Subcutaneous abdominal adipose tissue (tissue), 5 donors: ENCODE measurements around the gene SUPT5H.
A peak's percentile ranks its signal among the peaks of the same experiment; 100 is the strongest.

Experiments
- H3K27ac ChIP-seq: one replicate; pipeline ENCODE4 v1.7.0; 2013; ENCODE audit warnings: low read depth, mild to moderate bottlenecking, inconsistent platforms, low read length, moderate library complexity
- H3K27me3 ChIP-seq, 5 donors: one replicate each; pipeline ENCODE4 v1.7.0; 2013; ENCODE audit warnings: low read length in 5 of 5, inconsistent platforms in 1 of 5; ENCODE audit not compliant: control insufficient read depth in 5 of 5, insufficient read depth in 4 of 5
- H3K36me3 ChIP-seq, 5 donors: one replicate each; pipeline ENCODE4 v1.7.0; 2013; ENCODE audit warnings: low read length in 5 of 5; ENCODE audit not compliant: control insufficient read depth in 5 of 5, insufficient read depth in 5 of 5
- H3K4me1 ChIP-seq, 5 donors: one replicate each; pipeline ENCODE4 v1.7.0; 2013; ENCODE audit warnings: low read length in 5 of 5, mild to moderate bottlenecking in 3 of 5, moderate library complexity in 1 of 5; ENCODE audit not compliant: control insufficient read depth in 5 of 5, insufficient read depth in 5 of 5
- H3K4me3 ChIP-seq, 5 donors: one replicate each; pipeline ENCODE4 v1.7.0; 2013; ENCODE audit warnings: low read length in 5 of 5, low read depth in 1 of 5
- H3K9ac ChIP-seq, 5 donors: one replicate each; pipeline ENCODE4 v1.7.0; 2013; ENCODE audit warnings: low read length in 5 of 5, mild to moderate bottlenecking in 4 of 5, moderate library complexity in 3 of 5
- H3K9me3 ChIP-seq, 5 donors: one replicate each; pipeline ENCODE4 v1.7.0; 2013; ENCODE audit warnings: low read length in 5 of 5; ENCODE audit not compliant: control insufficient read depth in 5 of 5
- donor health status: healthy.
- donor health status: healthy.
- donor health status: healthy.
- donor health status: healthy.
- donor health status: healthy.

Gene SUPT5H

DNA sequence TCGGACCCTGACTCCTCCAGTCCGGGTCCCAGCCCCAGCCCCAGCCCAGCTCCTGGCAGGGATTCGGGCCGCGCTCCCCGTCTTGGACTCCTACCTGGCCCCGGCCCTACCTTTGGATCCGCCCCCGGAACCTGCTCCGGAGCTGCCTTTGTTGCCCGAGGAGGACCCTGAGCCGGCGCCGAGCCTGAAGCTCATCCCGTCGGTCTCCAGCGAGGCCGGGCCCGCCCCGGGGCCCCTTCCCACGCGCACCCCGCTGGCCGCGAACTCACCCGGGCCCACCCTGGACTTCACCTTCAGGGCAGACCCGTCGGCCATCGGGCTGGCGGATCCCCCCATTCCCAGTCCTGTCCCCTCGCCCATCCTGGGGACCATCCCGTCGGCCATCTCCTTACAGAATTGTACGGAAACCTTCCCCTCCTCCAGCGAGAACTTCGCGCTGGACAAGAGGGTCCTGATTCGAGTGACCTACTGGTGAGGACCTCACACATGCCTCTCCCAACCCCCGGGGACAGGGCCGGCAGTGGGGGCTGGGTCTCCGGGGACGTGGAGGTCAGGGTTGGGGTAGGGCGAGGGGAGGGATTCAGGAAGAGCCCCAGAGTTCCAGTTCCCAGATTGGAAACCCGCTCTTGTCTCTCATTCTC lies 70.3 kb downstream of the SUPT5H start:
- Histone ChIP-seq H3K27me3 (peaks cover 28 to 47% (median 40%) of the 10 kb centered on the region in 5 donors), H3K9ac (no peak overlapping the region), H3K27ac (no peak overlapping the region), H3K4me3 (peak overlapping the region in 4 of 5 donors; percentile 22 to 53 (median 37)), H3K36me3 (no peaks in the 10 kb centered on the region), H3K4me1 (peaks cover 0 to 19% (median 17%) of the 10 kb centered on the region in 5 donors), H3K9me3 (peaks cover 0 to 5% (median 0%) of the 10 kb centered on the region in 5 donors)

DNA sequence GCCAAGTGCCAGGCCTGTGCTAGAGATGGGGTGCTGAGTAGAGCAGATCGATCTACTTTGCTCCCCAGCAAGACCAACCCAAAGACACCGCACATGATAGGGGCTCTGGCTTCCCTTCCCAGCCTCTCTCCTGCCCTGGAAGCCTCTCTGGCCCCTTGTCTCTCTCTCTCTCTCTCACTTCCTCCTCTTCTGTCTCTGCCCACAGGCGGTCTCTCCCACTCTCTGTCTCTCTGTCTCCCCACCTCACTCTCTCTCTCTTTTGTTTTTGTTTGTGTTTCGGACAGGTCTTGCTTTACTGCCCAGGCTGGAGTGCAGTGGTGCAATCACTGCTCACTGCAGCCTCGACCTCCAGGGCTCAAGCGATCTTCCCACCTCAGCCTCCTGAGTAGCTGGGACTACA lies 70.9 kb downstream of the SUPT5H start:
- Histone ChIP-seq H3K9ac (no peak overlapping the region), H3K27me3 (peaks cover 28 to 47% (median 40%) of the 10 kb centered on the region in 5 donors), H3K36me3 (no peaks in the 10 kb centered on the region), H3K4me3 (no peak overlapping the region), H3K9me3 (peaks cover 0 to 5% (median 0%) of the 10 kb centered on the region in 5 donors), H3K4me1 (peaks cover 0 to 19% (median 17%) of the 10 kb centered on the region in 5 donors), H3K27ac (no peak overlapping the region)

DNA sequence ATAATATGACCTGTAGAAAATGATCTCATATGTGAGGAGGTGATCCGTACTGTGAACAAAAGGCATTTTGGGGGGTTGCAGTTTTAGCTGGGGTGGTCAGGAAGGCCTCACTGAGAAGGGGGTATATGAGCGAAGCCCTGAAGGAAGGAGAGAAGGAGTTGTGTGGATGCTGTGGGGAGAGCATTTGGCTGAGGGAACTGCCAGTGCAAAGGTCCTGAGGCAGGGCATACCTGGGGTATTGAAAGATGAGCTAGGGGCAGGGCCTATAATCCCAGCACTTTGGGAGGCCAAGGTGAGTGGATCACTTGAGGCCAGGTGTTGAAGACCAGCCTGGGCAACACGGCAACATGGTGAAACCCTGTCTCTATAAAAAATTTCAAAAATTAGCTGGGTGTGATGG lies 72.0 kb downstream of the SUPT5H start:
- H3K4me1 ChIP-seq: peaks cover 0 to 19% (median 17%) of the 10 kb centered on the region in 5 donors
- no peaks in the 10 kb centered on the region for H3K36me3 ChIP-seq
- no peak overlapping the region for H3K27ac ChIP-seq
- H3K9me3 ChIP-seq: peaks cover 0 to 5% (median 0%) of the 10 kb centered on the region in 5 donors
- peaks cover 28 to 45% (median 40%) of the 10 kb centered on the region in 5 donors for H3K27me3 ChIP-seq
- H3K9ac ChIP-seq: no peak overlapping the region
- H3K4me3 ChIP-seq: no peak overlapping the region

DNA sequence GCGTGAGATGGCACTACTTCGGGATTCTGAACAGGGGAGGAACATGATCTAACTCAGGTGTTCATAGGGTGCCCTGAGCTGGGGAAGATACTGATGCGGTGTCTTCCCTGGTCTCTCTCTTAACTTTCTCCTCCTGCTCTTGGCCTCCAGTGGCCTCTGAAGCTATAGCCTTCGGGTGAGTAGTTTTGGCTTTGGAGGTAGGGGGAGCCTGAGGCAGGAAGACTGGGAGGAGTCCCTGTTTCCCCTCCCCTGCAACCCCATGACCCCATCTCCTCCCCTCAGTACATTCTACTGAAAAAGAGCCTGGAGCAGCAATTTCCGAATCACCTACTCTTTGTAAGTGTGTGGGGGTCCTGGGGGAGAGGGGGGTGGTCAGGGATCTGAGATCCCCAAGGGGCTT lies 73.1 kb downstream of the SUPT5H start:
- Histone ChIP-seq H3K9me3 (no peaks in the 10 kb centered on the region), H3K9ac (no peak overlapping the region), H3K27me3 (peaks cover 28 to 38% (median 35%) of the 10 kb centered on the region in 5 donors), H3K27ac (no peak overlapping the region), H3K4me1 (peaks cover 0 to 19% (median 17%) of the 10 kb centered on the region in 5 donors), H3K36me3 (no peaks in the 10 kb centered on the region), H3K4me3 (no peak overlapping the region)

DNA sequence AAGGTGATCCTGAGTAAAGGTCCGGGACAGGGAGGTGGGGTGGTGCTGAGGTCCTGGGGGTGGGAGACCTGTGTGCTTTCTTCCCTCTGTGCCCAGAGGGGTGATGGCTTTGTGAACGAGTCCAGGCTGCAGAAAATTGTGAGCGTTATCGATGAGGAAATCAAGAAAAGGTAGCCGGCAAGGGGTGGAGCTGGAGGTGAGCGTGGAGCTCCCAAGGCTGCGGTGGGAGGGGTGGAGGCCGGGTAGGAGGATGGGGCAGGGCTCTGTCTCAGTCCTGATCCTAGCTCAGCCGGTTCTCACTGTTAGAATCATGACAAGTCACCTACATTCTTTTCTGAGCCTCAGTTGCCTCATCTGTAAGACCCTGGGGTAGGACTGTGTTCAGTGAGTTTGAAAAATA lies 73.6 kb downstream of the SUPT5H start:
- no peak overlapping the region for H3K4me3 ChIP-seq
- H3K27me3 ChIP-seq: peaks cover 25 to 34% (median 33%) of the 10 kb centered on the region in 5 donors
- no peak overlapping the region for H3K27ac ChIP-seq
- peaks cover 0 to 19% (median 17%) of the 10 kb centered on the region in 5 donors for H3K4me1 ChIP-seq
- no peaks in the 10 kb centered on the region for H3K36me3 ChIP-seq
- no peaks in the 10 kb centered on the region for H3K9me3 ChIP-seq
- H3K9ac ChIP-seq: no peak overlapping the region

DNA sequence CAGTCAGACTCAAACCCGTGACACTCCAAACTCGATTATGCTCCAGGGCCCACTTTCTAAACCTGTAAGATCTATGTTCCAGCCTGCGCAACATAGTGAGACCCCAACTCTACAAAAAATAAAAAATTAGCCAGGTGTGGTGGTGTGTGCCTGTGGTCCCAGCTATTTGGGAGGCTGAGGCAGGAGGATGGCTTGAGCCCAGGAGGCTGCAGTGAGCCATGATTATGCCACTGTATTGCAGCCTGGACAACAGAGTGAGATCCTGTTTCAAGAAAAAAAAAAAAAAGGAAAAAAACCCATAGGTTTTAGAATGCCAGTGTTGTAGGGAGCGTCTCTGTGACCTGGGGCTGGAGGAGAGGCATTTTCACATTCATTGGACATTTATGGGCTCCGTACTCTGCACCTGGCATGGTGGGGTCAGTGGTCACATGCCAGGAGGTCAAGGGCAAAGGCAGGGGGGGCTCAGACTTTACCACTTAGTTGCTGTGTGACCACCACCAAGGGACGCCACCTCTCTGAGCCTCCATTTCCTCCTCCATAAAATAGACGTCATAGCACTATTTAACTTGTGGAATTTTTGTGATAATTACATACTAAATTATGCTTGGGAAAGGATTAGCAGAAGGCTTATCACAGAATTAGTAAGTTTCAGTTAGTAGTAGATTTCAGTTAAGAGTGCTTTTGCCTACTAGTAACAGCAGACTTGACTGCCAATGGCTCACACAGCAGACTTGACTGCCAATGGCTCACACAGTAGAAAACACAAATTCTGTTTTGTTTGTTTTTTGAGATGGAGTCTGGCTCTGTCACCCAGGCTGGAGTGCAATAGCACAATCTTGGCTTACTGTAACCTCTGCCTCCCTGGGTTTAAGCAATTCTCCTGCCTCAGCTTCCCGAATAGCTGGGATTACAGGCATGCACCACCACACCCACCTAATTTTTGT lies 75.4 kb downstream of the SUPT5H start:
- Histone ChIP-seq H3K4me1 (peaks cover 0 to 6% (median 4%) of the 10 kb centered on the region in 5 donors), H3K27ac (no peak overlapping the region), H3K9me3 (no peaks in the 10 kb centered on the region), H3K36me3 (no peaks in the 10 kb centered on the region), H3K4me3 (no peak overlapping the region), H3K27me3 (peaks cover 7 to 16% (median 14%) of the 10 kb centered on the region in 5 donors), H3K9ac (no peak overlapping the region)

DNA sequence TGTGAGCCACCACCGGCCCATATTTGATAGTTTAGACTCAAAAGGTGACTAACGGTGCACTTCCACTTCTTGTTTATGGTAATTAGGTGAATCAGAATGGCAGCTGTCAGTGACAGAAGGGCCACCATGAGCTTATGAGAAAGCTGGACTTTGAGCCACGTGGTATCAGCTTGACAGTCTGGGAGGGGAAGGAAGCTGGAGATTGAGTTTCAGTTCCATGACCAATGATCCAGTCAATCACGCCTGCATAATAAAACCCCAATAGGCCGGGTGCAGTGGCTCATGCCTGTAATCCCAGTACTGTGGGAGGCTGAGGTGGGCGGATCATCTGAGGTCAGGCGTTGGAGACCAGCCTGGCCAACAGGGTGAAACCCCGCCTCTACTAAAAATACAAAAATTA lies 79.1 kb downstream of the SUPT5H start:
- H3K4me3 ChIP-seq: no peak overlapping the region
- no peaks in the 10 kb centered on the region for H3K36me3 ChIP-seq
- no peaks in the 10 kb centered on the region for H3K4me1 ChIP-seq
- no peak overlapping the region for H3K27ac ChIP-seq
- no peak overlapping the region for H3K9ac ChIP-seq
- no peaks in the 10 kb centered on the region for H3K9me3 ChIP-seq
- H3K27me3 ChIP-seq: no peaks in the 10 kb centered on the region

DNA sequence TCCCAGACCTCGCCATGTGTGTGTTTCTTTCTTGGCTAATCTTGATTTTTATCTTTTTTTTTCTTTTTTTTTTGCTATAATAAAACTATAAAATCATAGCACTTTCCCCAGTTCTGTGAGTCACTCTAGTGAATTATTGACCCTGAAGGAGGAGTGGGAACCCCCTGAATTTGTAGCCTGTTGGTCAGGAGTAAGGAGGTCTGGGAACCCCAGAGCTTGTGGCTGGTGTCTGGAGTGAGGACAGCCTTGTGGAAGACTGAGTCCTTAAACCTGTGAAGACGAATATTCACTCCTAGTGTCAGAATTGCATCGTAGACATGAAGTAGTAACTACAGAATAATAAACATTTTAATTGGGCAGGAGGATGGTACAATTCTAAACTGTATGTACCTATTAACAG lies 79.8 kb downstream of the SUPT5H start:
- no peaks in the 10 kb centered on the region for H3K36me3 ChIP-seq
- H3K4me1 ChIP-seq: no peaks in the 10 kb centered on the region
- H3K9ac ChIP-seq: no peak overlapping the region
- H3K27ac ChIP-seq: no peak overlapping the region
- no peaks in the 10 kb centered on the region for H3K9me3 ChIP-seq
- H3K4me3 ChIP-seq: no peak overlapping the region
- H3K27me3 ChIP-seq: no peaks in the 10 kb centered on the region
